ENCODE data around the gene HSPA9. TPM values are rescaled to one million over a fixed set of nuclear protein-coding genes. Genes with fewer than 3 reads are reported as not detected.
A peak's percentile ranks its signal among the peaks of the same experiment; 100 is the strongest.

Gene HSPA9
- total RNA-seq, 1 experiment from 2014 or later = 424 TPM

DNA sequence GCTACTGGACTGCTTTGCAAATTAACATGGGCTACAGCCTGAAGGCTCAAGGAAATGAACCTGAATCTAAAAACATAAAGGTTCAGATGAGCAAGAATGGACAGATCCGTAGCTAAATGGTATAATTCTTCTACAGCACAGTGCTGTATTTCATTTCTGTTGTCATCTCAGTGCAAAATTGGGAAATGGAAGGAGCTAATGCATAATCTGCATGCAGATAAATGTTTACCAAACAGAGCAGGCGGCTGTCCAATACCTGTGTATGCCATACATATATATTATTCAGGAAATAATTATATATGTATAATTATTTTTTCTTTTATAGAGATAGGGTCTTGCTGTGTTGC is 4.3 kb upstream of the HSPA9 start:
- no TSS peak for BruUV-seq (replicated peaks)
- ATAC-seq (no peak), DNase-seq (ENCODE audit: low read depth, low spot score) (no peak)
- Histone ChIP-seq H3K9me3 (ENCODE audit: control insufficient read depth, insufficient read depth, low read depth, low read length) (no peaks in the 10 kb centered on the region), H3K4me3 (ENCODE audit: low read depth in 2 of 2, low read length in 2 of 2) (no peak overlapping the region), H3K36me3 (ENCODE audit: control insufficient read depth, insufficient read depth, low read length) (peaks cover 5% of the 10 kb centered on the region; the same call in 1 of the 2 replicates), H3K4me1 (ENCODE audit: control insufficient read depth, insufficient read depth, low read length) (peaks cover 5% of the 10 kb centered on the region; the same call in 1 of the 2 replicates), H3K27me3 (ENCODE audit: control insufficient read depth, insufficient read depth, low read length) (no peaks in the 10 kb centered on the region), H3K27ac (ENCODE audit: low read length) (no peak overlapping the region)
- in situ Hi-C loops (cut with HindIII; ENCODE audit: low pct_unique_long_range_greater_than_20kb, low sequenced_read_pairs) = no loop called here
- no peak for TF ChIP-seq TCF7L2 (IDR thresholded peaks at IDR 0.05; ENCODE audit: low read depth, low read length)
- TF ChIP-seq, protein P1, sequence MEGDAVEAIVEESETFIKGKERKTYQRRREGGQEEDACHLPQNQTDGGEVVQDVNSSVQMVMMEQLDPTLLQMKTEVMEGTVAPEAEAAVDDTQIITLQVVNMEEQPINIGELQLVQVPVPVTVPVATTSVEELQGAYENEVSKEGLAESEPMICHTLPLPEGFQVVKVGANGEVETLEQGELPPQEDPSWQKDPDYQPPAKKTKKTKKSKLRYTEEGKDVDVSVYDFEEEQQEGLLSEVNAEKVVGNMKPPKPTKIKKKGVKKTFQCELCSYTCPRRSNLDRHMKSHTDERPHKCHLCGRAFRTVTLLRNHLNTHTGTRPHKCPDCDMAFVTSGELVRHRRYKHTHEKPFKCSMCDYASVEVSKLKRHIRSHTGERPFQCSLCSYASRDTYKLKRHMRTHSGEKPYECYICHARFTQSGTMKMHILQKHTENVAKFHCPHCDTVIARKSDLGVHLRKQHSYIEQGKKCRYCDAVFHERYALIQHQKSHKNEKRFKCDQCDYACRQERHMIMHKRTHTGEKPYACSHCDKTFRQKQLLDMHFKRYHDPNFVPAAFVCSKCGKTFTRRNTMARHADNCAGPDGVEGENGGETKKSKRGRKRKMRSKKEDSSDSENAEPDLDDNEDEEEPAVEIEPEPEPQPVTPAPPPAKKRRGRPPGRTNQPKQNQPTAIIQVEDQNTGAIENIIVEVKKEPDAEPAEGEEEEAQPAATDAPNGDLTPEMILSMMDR (IDR thresholded peaks at IDR 0.05) = peak; percentile 24
- intact Hi-C loops (cut with micrococcal nuclease; ENCODE audit: unreplicated experiment) = loop anchor here (2.0 kb wide), 1 partner anchor 683 kb away; no protein-coding TSS in a partner anchor
- CTCF ChIA-PET = interaction anchor here (0.5 to 1.0 kb wide), 10 partner anchors 61 to 714 kb away, joined by 3 to 8 read pairs (median 4); partner anchors contain the start of gene MATR3
- POLR2A ChIA-PET = interaction anchor here (0.7 kb wide), 1 partner anchor 248 kb away, joined by 10 read pairs; the partner anchor contains the start of gene CDC25C

- peaks cover 12% of the 10 kb centered on the region for H3K4me1 ChIP-seq (ENCODE audit: control insufficient read depth, insufficient read depth, low read length)
- H3K27ac ChIP-seq (ENCODE audit: low read length) = peak overlapping the region; percentile 94; the same call in 1 of the 2 replicates
- no peaks in the 10 kb centered on the region for H3K27me3 ChIP-seq (ENCODE audit: control insufficient read depth, insufficient read depth, low read length)
- intact Hi-C loops (cut with micrococcal nuclease; ENCODE audit: unreplicated experiment) = no loop called here
- TF ChIP-seq SIN3A (IDR thresholded peaks at IDR 0.05; ENCODE audit: borderline replicate concordance, insufficient read depth, low read depth, low read length) (no peak), TCF7L2 (IDR thresholded peaks at IDR 0.05; ENCODE audit: low read depth, low read length) (no peak), POLR2AphosphoS5 (IDR thresholded peaks at IDR 0.05; ENCODE audit: low read depth, low read length) (no peak)
- TF ChIP-seq, protein P2, sequence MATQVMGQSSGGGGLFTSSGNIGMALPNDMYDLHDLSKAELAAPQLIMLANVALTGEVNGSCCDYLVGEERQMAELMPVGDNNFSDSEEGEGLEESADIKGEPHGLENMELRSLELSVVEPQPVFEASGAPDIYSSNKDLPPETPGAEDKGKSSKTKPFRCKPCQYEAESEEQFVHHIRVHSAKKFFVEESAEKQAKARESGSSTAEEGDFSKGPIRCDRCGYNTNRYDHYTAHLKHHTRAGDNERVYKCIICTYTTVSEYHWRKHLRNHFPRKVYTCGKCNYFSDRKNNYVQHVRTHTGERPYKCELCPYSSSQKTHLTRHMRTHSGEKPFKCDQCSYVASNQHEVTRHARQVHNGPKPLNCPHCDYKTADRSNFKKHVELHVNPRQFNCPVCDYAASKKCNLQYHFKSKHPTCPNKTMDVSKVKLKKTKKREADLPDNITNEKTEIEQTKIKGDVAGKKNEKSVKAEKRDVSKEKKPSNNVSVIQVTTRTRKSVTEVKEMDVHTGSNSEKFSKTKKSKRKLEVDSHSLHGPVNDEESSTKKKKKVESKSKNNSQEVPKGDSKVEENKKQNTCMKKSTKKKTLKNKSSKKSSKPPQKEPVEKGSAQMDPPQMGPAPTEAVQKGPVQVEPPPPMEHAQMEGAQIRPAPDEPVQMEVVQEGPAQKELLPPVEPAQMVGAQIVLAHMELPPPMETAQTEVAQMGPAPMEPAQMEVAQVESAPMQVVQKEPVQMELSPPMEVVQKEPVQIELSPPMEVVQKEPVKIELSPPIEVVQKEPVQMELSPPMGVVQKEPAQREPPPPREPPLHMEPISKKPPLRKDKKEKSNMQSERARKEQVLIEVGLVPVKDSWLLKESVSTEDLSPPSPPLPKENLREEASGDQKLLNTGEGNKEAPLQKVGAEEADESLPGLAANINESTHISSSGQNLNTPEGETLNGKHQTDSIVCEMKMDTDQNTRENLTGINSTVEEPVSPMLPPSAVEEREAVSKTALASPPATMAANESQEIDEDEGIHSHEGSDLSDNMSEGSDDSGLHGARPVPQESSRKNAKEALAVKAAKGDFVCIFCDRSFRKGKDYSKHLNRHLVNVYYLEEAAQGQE (IDR thresholded peaks at IDR 0.05; ENCODE audit: insufficient read depth in 1 of 2, low read depth in 2 of 2, low read length in 1 of 2) = no peak
- TF ChIP-seq, protein P1 (IDR thresholded peaks at IDR 0.05) = no peak
- POLR2A ChIA-PET = interaction anchor here (0.7 kb wide), 1 partner anchor 1322 kb away, joined by 7 read pairs; no protein-coding TSS in a partner anchor
- CTCF ChIA-PET = no interaction called here
- BruUV-seq (replicated peaks) = no TSS peak
- peaks cover 19% of the 10 kb centered on the region for H3K36me3 ChIP-seq (ENCODE audit: control insufficient read depth, insufficient read depth, low read length)
- ATAC-seq (no peak), DNase-seq (ENCODE audit: low read depth, low spot score) (no peak)
- H3K9me3 ChIP-seq (ENCODE audit: control insufficient read depth, insufficient read depth, low read depth, low read length) = no peaks in the 10 kb centered on the region
- in situ Hi-C loops (cut with HindIII; ENCODE audit: low pct_unique_long_range_greater_than_20kb, low sequenced_read_pairs) = no loop called here
- no peak overlapping the region for H3K4me3 ChIP-seq (ENCODE audit: low read depth in 2 of 2, low read length in 2 of 2)
Measured at GRCh38 chr5:138577452-138577851, 2.3 kb upstream of the HSPA9 start.
